ENCODE data around the gene UMODL1.

The UMODL1 gene

GRCh38 chr21:42124081-42124480 lies 53.0 kb downstream of the UMODL1 start:
- DNase-seq (ENCODE audit: low spot score), result no peak
- no peak for TF ChIP-seq CTCF (IDR thresholded peaks at IDR 0.05; ENCODE audit: borderline replicate concordance, control extremely low read depth, extremely low read depth, insufficient read depth, missing control alignments)
- in situ Hi-C loops (cut with MboI; ENCODE audit: low sequenced_read_pairs, unreplicated experiment), result loop anchor here (25.0 kb wide), 1 partner anchor 512 kb away; no protein-coding TSS in a partner anchor

- in situ Hi-C loops (cut with MboI; ENCODE audit: low sequenced_read_pairs, unreplicated experiment), result loop anchor here (25.0 kb wide), 1 partner anchor 513 kb away; no protein-coding TSS in a partner anchor
- no peak for DNase-seq (ENCODE audit: low spot score)
- TF ChIP-seq CTCF (IDR thresholded peaks at IDR 0.05; ENCODE audit: borderline replicate concordance, control extremely low read depth, extremely low read depth, insufficient read depth, missing control alignments), result no peak
Observed at GRCh38 chr21:42124826-42125570, 53.9 kb downstream of the UMODL1 start.

- in situ Hi-C loops (cut with MboI; ENCODE audit: low sequenced_read_pairs, unreplicated experiment), result no loop called here
- TF ChIP-seq CTCF (IDR thresholded peaks at IDR 0.05; ENCODE audit: borderline replicate concordance, control extremely low read depth, extremely low read depth, insufficient read depth, missing control alignments), result no peak
- no peak for DNase-seq (ENCODE audit: low spot score)
Observed at GRCh38 chr21:42125571-42126544, 54.7 kb downstream of the UMODL1 start.

GRCh38 chr21:42127164-42128150 lies 56.3 kb downstream of the UMODL1 start:
- no peak for DNase-seq (ENCODE audit: low spot score)
- no peak for TF ChIP-seq CTCF (IDR thresholded peaks at IDR 0.05; ENCODE audit: borderline replicate concordance, control extremely low read depth, extremely low read depth, insufficient read depth, missing control alignments)
- in situ Hi-C loops (cut with MboI; ENCODE audit: low sequenced_read_pairs, unreplicated experiment), result no loop called here

- in situ Hi-C loops (cut with MboI; ENCODE audit: low sequenced_read_pairs, unreplicated experiment), result no loop called here
- DNase-seq (ENCODE audit: low spot score), result no peak
- TF ChIP-seq CTCF (IDR thresholded peaks at IDR 0.05; ENCODE audit: borderline replicate concordance, control extremely low read depth, extremely low read depth, insufficient read depth, missing control alignments), result no peak
Observed at GRCh38 chr21:42129300-42130266, 58.5 kb downstream of the UMODL1 start.

Measured in GM13976 (cell line).